GM12864 (cell line): Measurements from ENCODE around the gene TINCR.

Source experiments
- DNase-seq: peaks from one replicate; pipeline ENCODE4 v3.0.0-alpha.2; 2011; ENCODE audit warnings: low read depth
- H3K4me3 ChIP-seq: 2 replicates; pipeline ENCODE4 v1.5.1; 2011; ENCODE audit warnings: mild to moderate bottlenecking, low read depth, low read length, control low read depth
- TF ChIP-seq, protein P1 (sequence below): IDR thresholded peaks from 2 replicates; pipeline ENCODE4 v1.5.1; 2011; ENCODE audit warnings: low read depth, mild to moderate bottlenecking, moderate library complexity, low read length, control low read depth, inconsistent platforms; ENCODE audit errors: missing control alignments

Gene TINCR

GRCh38 chr19:5588441-5588840, 20.7 kb upstream of the TINCR start:
- H3K4me3 ChIP-seq, result no peak overlapping the region
- no peak for DNase-seq
- TF ChIP-seq, protein P1, sequence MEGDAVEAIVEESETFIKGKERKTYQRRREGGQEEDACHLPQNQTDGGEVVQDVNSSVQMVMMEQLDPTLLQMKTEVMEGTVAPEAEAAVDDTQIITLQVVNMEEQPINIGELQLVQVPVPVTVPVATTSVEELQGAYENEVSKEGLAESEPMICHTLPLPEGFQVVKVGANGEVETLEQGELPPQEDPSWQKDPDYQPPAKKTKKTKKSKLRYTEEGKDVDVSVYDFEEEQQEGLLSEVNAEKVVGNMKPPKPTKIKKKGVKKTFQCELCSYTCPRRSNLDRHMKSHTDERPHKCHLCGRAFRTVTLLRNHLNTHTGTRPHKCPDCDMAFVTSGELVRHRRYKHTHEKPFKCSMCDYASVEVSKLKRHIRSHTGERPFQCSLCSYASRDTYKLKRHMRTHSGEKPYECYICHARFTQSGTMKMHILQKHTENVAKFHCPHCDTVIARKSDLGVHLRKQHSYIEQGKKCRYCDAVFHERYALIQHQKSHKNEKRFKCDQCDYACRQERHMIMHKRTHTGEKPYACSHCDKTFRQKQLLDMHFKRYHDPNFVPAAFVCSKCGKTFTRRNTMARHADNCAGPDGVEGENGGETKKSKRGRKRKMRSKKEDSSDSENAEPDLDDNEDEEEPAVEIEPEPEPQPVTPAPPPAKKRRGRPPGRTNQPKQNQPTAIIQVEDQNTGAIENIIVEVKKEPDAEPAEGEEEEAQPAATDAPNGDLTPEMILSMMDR, result no peak

DNA sequence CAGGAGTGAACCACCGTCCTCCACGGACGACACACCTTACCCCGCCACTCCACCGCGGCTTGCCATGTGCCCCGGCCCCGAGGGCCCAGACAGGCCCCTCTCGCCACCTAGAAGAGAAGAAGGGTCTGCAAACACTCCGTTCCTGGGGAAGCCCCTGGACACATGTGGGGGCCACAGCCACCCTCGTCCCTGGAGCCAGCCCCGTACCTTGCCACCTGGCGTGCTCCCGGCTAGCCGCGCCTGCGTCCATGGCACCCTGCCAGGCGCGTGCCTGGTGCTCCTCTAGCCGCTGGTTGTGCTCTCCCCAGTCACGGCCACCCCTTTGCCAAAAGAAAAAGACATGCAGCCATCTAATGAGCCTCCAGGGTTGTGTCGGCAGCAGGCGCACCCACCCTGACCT, 19.9 kb upstream of the TINCR start:
- DNase-seq, result no peak
- no peak overlapping the region for H3K4me3 ChIP-seq
- TF ChIP-seq, protein P1, result no peak

DNA sequence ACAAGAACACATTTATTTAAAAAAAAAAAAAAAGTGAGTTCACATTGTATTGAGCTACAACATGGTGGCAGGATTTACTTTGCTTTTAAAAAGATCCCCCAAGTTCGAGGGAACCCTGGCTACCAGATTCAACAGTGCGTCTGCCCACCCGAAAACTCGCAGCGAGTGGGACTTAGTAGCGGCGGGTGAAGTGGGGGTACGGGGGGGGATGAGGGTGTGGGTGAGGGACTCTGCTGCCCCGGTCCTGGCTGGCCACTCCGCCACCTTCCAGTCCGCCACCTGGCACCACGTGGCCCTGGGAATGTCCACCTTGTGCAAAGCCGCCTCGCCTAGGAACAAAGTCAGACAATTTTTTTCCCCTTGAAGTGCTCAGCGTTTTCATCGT, 19.3 kb upstream of the TINCR start:
- H3K4me3 ChIP-seq, result no peak overlapping the region
- no peak for DNase-seq
- TF ChIP-seq, protein P1, result no peak

GRCh38 chr19:5586300-5587070, 18.7 kb upstream of the TINCR start:
- H3K4me3 ChIP-seq, result no peak overlapping the region
- TF ChIP-seq, protein P1, result no peak
- DNase-seq, result no peak

DNA sequence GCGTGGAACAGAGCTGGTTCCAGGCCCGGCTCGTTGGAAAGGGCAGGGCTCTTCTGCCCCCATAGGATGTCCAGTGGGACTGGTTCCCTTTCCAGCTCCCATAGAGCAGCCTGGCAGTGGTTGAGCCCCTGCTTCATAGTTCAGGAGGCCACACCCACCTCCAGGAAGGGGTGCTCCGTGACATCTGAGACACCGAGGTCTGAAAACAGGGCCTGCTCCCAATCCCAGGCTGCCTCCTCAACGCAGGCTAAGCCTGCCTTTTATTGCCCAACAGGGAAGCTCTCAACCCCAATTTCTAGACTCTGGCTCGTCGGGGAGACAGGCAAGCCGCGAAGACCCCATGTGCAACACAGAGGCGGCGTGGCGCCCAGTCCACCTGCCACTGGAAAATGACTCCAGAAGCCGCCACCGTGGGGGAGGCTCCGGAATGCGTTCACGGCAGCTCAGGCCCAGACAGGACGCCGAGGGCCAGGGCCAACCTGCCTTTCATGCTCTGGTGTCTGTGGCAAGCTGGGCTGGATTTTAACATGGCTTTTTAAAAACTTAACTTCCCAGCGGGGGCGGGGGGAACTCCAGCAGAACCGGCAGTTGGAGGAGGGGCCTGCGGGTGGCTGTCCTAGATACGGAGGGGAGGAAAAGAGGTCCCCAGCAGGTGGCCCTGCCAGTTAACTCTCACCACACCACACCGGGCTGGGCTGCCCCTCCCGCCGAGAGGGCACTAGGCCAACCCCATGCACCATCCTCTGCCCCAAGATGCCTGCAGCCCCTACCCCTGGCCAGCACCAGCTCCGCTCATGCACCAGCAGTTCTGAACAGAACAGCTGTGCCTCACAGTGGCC, 17.9 kb upstream of the TINCR start:
- no peak overlapping the region for H3K4me3 ChIP-seq
- DNase-seq, result no peak
- TF ChIP-seq, protein P1, result no peak

GRCh38 chr19:5580161-5580571, 12.4 kb upstream of the TINCR start:
- DNase-seq, result no peak
- TF ChIP-seq, protein P1, result no peak
- no peak overlapping the region for H3K4me3 ChIP-seq
